Colonic mucosa (tissue), 4 donors: Measurements from ENCODE around the gene MEPE. TPM values are rescaled to one million over a fixed set of nuclear protein-coding genes. Genes with fewer than 3 reads are reported as not detected.

ENCODE experiments used
- DNase-seq: peaks from one replicate; pipeline ENCODE4 v3.0.0-alpha.2; 2020
- H3K27ac ChIP-seq: fragments of 200-600 bp; one replicate; pipeline ENCODE4 v1.8.0; 2021
- H3K27me3 ChIP-seq: fragments of 200-600 bp; one replicate; pipeline ENCODE4 v1.8.0; 2021
- H3K36me3 ChIP-seq: fragments of 200-600 bp; one replicate; pipeline ENCODE4 v1.8.0; 2021
- H3K4me1 ChIP-seq: fragments of 200-600 bp; one replicate; pipeline ENCODE4 v1.8.0; 2021; ENCODE audit warnings: mild to moderate bottlenecking
- H3K4me3 ChIP-seq: fragments of 200-600 bp; one replicate; pipeline ENCODE4 v1.8.0; 2021
- H3K9ac ChIP-seq, 2 donors: one replicate each; pipeline ENCODE4 v1.7.0; 2013; ENCODE audit warnings: control low read depth in 2 of 2, low read depth in 2 of 2, low read length in 2 of 2
- H3K9me3 ChIP-seq: fragments of 200-600 bp; one replicate; pipeline ENCODE4 v1.8.0; 2021
- CTCF ChIP-seq: fragments of 200-600 bp; IDR thresholded peaks from one replicate; pipeline ENCODE4 v1.8.0; 2022; ENCODE audit warnings: antibody characterized with exemption, mild to moderate bottlenecking
- intact Hi-C: fragments of 100-400 bp; cut with DNase I; formaldehyde crosslinking; loops from one replicate; pipeline ENCODE4 v1.14.1; 2022
- total RNA-seq, 2 donors: library from RNA; stranded (reverse); fragmentation: NEBNext Ultra II Directional in 1 of 2; extraction: Animal tissue kit (Norgen Biotek cat#: 25700) in 1 of 2; gene quantifications; one replicate each; pipeline ENCODE4 v1.2.1, GENCODE V29; 2021
- donor health status: healthy.
- donor health status: DM: no; HTN: no; CAD: no.
- donor health status: DM: no; HTN: no; CAD: no.

MEPE gene, protein sequence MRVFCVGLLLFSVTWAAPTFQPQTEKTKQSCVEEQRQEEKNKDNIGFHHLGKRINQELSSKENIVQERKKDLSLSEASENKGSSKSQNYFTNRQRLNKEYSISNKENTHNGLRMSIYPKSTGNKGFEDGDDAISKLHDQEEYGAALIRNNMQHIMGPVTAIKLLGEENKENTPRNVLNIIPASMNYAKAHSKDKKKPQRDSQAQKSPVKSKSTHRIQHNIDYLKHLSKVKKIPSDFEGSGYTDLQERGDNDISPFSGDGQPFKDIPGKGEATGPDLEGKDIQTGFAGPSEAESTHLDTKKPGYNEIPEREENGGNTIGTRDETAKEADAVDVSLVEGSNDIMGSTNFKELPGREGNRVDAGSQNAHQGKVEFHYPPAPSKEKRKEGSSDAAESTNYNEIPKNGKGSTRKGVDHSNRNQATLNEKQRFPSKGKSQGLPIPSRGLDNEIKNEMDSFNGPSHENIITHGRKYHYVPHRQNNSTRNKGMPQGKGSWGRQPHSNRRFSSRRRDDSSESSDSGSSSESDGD
- not detected for total RNA-seq

- intact Hi-C loops = no loop called here
- Histone ChIP-seq H3K36me3 (no peaks in the 10 kb centered on the region), H3K9me3 (no peaks in the 10 kb centered on the region), H3K27ac (no peak within 1 kb of the TSS), H3K4me3 (no peak within 1 kb of the TSS), H3K9ac (no peak within 1 kb of the TSS), H3K4me1 (no peaks in the 10 kb centered on the region), H3K27me3 (no peaks in the 10 kb centered on the region)
- no peak for TF ChIP-seq CTCF
- no peak for DNase-seq
Observed at GRCh38 chr4:87832669-87833068, at the start of gene MEPE. Gene MEPE, plus strand, starts transcription at chr4:87832969. Its CDS starts 1,746 bp downstream, at chr4:87834715.

DNA sequence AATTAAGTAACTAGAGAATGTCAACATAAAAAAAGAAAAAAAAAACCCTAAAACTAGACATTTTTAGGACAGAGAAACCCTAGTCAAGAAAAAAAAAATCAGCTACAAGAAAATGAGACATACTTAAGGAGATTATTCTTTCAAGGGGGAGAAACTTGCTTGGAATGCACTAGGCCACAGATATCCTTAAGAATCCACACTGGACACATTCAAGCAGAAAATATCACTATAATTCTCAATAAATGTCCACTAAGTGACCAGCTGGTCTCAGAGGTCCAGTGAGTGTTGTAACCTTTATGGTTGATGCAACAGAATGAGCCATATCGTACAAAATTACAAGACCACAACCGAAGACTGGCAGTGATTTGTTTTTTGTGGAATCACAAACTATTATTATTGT, 49.0 kb upstream of the MEPE start:
- no peaks in the 10 kb centered on the region for H3K27me3 ChIP-seq
- intact Hi-C loops = no loop called here

GRCh38 chr4:87785731-87786509, 46.8 kb upstream of the MEPE start:
- no peaks in the 10 kb centered on the region for H3K27me3 ChIP-seq
- no peak overlapping the region for H3K27ac ChIP-seq
- H3K36me3 ChIP-seq = no peaks in the 10 kb centered on the region
- no peak overlapping the region for H3K4me3 ChIP-seq
- no peaks in the 10 kb centered on the region for H3K9me3 ChIP-seq
- H3K4me1 ChIP-seq = no peaks in the 10 kb centered on the region
- no peak for DNase-seq
- intact Hi-C loops = no loop called here
- no peak for TF ChIP-seq CTCF
- no peak overlapping the region for H3K9ac ChIP-seq

More for the DNA sequence above, 49.0 kb upstream of the MEPE start:
- no peak for TF ChIP-seq CTCF
- no peak overlapping the region for H3K27ac ChIP-seq
- DNase-seq = no peak
- H3K4me3 ChIP-seq = no peak overlapping the region
- no peak overlapping the region for H3K9ac ChIP-seq
- H3K36me3 ChIP-seq = no peaks in the 10 kb centered on the region
- no peaks in the 10 kb centered on the region for H3K4me1 ChIP-seq
- no peaks in the 10 kb centered on the region for H3K9me3 ChIP-seq

GRCh38 chr4:87799301-87800113, 33.3 kb upstream of the MEPE start, which contains the start of gene IBSP:
Gene IBSP, plus strand, starts transcription at chr4:87799554. Its CDS starts 2,808 bp downstream, at chr4:87802362.
- intact Hi-C loops = no loop called here
- no peak for DNase-seq
- no peaks in the 10 kb centered on the region for H3K27me3 ChIP-seq
- TF ChIP-seq CTCF = no peak
- H3K9ac ChIP-seq = no peak within 1 kb of the TSS
- no peaks in the 10 kb centered on the region for H3K36me3 ChIP-seq
- H3K27ac ChIP-seq = no peak within 1 kb of the TSS
- H3K4me3 ChIP-seq = no peak within 1 kb of the TSS
- H3K4me1 ChIP-seq = no peaks in the 10 kb centered on the region
- no peaks in the 10 kb centered on the region for H3K9me3 ChIP-seq

- Histone ChIP-seq H3K4me3 (no peak overlapping the region), H3K27ac (no peak overlapping the region), H3K4me1 (no peaks in the 10 kb centered on the region), H3K27me3 (no peaks in the 10 kb centered on the region), H3K36me3 (no peaks in the 10 kb centered on the region), H3K9me3 (no peaks in the 10 kb centered on the region), H3K9ac (no peak overlapping the region)
- intact Hi-C loops = no loop called here
- DNase-seq = no peak
- TF ChIP-seq CTCF = no peak
Observed at GRCh38 chr4:87802858-87803257, 29.9 kb upstream of the MEPE start.
